Hippocampal formation (tissue), 2 donors: Measurements from ENCODE around the gene KRT82.
"Not testable (repeated sequence)": the region's sequence is repeated elsewhere in the genome, so short reads cannot be mapped to it uniquely, and the experiment has no call there.

ENCODE experiments used
- DNase-seq, 2 donors: peaks; one replicate each; lab custom pipeline; 2025; lab: John Stamatoyannopoulos, UW

Gene KRT82

GRCh38 chr12:52405922-52406385 lies at the start of gene KRT82:
Gene KRT82, minus strand, starts transcription at chr12:52406335. Its CDS starts 58 bp downstream, at chr12:52406277.
- DNase-seq, result no peak

GRCh38 chr12:52455821-52456220 lies 49.7 kb upstream of the KRT82 start:
- DNase-seq, result no peak

GRCh38 chr12:52454411-52455201 lies 48.5 kb upstream of the KRT82 start:
- peak in 1 of 2 donors; percentile 16 for DNase-seq

GRCh38 chr12:52452101-52452500 lies 46.0 kb upstream of the KRT82 start, which contains the start of gene KRT6B:
Gene KRT6B, minus strand, starts transcription at chr12:52452146. Its CDS starts 68 bp downstream, at chr12:52452078.
- DNase-seq, result no peak

- DNase-seq, result no peak
These were observed 42.1 kb upstream of the KRT82 start for GRCh38 chr12:52448228-52448627.

- DNase-seq, result not testable (repeated sequence)
These were observed 41.1 kb upstream of the KRT82 start for GRCh38 chr12:52447196-52447595.

GRCh38 chr12:52446367-52447045 lies 40.4 kb upstream of the KRT82 start:
- DNase-seq, result no peak

- DNase-seq, result no peak
These were observed 39.7 kb upstream of the KRT82 start for GRCh38 chr12:52445876-52446275.

GRCh38 chr12:52444647-52445595 lies 38.8 kb upstream of the KRT82 start:
- DNase-seq, result no peak

GRCh38 chr12:52443966-52444365 lies 37.8 kb upstream of the KRT82 start:
- DNase-seq, result no peak

GRCh38 chr12:52442600-52443061 lies 36.5 kb upstream of the KRT82 start:
- DNase-seq, result no peak

- DNase-seq, result no peak
These were observed 35.3 kb upstream of the KRT82 start for GRCh38 chr12:52441320-52441911.

GRCh38 chr12:52440821-52441319 lies 34.7 kb upstream of the KRT82 start:
- DNase-seq, result no peak

- no peak for DNase-seq
These were observed 33.7 kb upstream of the KRT82 start for GRCh38 chr12:52439845-52440244.

- DNase-seq, result no peak
These were observed 33.3 kb upstream of the KRT82 start for GRCh38 chr12:52439420-52439819.

GRCh38 chr12:52438305-52439301 lies 32.5 kb upstream of the KRT82 start:
- no peak for DNase-seq

- DNase-seq, result no peak
These were observed 31.4 kb upstream of the KRT82 start for GRCh38 chr12:52437508-52437907.

GRCh38 chr12:52436828-52437474 lies 30.8 kb upstream of the KRT82 start:
- DNase-seq, result no peak
